Fibroblast of lung (primary cell): Measurements from ENCODE around the gene PPP1R12A. TPM values are rescaled to one million over a fixed set of nuclear protein-coding genes. Genes with fewer than 3 reads are reported as not detected.
A peak's percentile ranks its signal among the peaks of the same experiment; 100 is the strongest.

Source experiments
- DNase-seq, 2 donors: peaks; one replicate each; pipeline versions ENCODE4 v3.0.0 to v3.0.0-alpha.2; 2010; ENCODE audit warnings: low read depth in 2 of 2
- H2AFZ ChIP-seq: 2 replicates; pipeline ENCODE4 v1.5.1; 2012; ENCODE audit warnings: low read length, control low read depth, inconsistent platforms
- H3K27ac ChIP-seq: 2 replicates; pipeline ENCODE4 v1.5.1; 2011; ENCODE audit warnings: low read length, control low read depth; ENCODE audit not compliant: insufficient read depth
- H3K27me3 ChIP-seq: 2 replicates; pipeline ENCODE4 v1.5.1; 2011; ENCODE audit warnings: mild to moderate bottlenecking, low read length; ENCODE audit not compliant: control insufficient read depth, insufficient read depth
- H3K36me3 ChIP-seq: 2 replicates; pipeline ENCODE4 v1.5.1; 2011; ENCODE audit warnings: low read length; ENCODE audit not compliant: control insufficient read depth, insufficient read depth
- H3K4me1 ChIP-seq: 2 replicates; pipeline ENCODE4 v1.5.1; 2011; ENCODE audit warnings: low read length; ENCODE audit not compliant: control insufficient read depth, insufficient read depth; ENCODE audit errors: extremely low read depth
- H3K4me2 ChIP-seq: 2 replicates; pipeline ENCODE4 v1.5.1; 2011; ENCODE audit warnings: low read length, control low read depth; ENCODE audit not compliant: insufficient read depth; ENCODE audit errors: extremely low read depth
- H3K4me3 ChIP-seq, 4 experiments: fragments of 200-600 bp in 1 of 4; sonication (generic) in 1 of 4; replicated peaks in 1 of 4; 2 replicates each; pipeline ENCODE4 v1.5.1; 2011 to 2016; ENCODE audit warnings: low read length in 4 of 4, low read depth in 3 of 4, mild to moderate bottlenecking in 3 of 4, control low read depth in 2 of 4, inconsistent platforms in 1 of 4, mixed read lengths in 1 of 4; ENCODE audit not compliant: insufficient read depth in 1 of 4; ENCODE audit errors: control extremely low read depth in 1 of 4
- H3K79me2 ChIP-seq: 2 replicates; pipeline ENCODE4 v1.5.1; 2012; ENCODE audit warnings: mild to moderate bottlenecking, low read length, inconsistent platforms; ENCODE audit not compliant: control insufficient read depth, insufficient read depth
- H3K9ac ChIP-seq: 2 replicates; pipeline ENCODE4 v1.5.1; 2011; ENCODE audit warnings: mild to moderate bottlenecking, low read length, control low read depth; ENCODE audit not compliant: insufficient read depth
- H3K9me3 ChIP-seq: 2 replicates; pipeline ENCODE4 v1.5.1; 2012; ENCODE audit warnings: low read depth, low read length; ENCODE audit not compliant: control insufficient read depth, insufficient read depth
- H4K20me1 ChIP-seq: 2 replicates; pipeline ENCODE4 v1.5.1; 2011; ENCODE audit warnings: low read length; ENCODE audit not compliant: control insufficient read depth, insufficient read depth; ENCODE audit errors: extremely low read depth
- CTCF ChIP-seq, 2 donors: IDR thresholded peaks in 1 of 2; conservative IDR thresholded peaks in 1 of 2; 1 replicate in 1 of 2; 2 replicates in 1 of 2; pipeline ENCODE4 v1.5.1; 2011 to 2012; ENCODE audit warnings: low read length in 2 of 2, control low read depth in 1 of 2, inconsistent platforms in 1 of 2, low read depth in 1 of 2, mild to moderate bottlenecking in 1 of 2
- EZH2 ChIP-seq: IDR thresholded peaks from 2 replicates; pipeline ENCODE4 v1.5.1; 2012; ENCODE audit warnings: low read length, control low read depth, mild to moderate bottlenecking; ENCODE audit errors: missing control alignments
- polyA plus RNA-seq, 2 donors: library from polyadenylated mRNA; depleted of rRNA in 1 of 2; stranded (reverse) in 1 of 2; unstranded in 1 of 2; fragments of >200 nt; gene quantifications; 2 replicates each; pipeline ENCODE4 v1.2.1, GENCODE V29; 2011 to 2012; ENCODE audit warnings: missing spikeins in 1 of 2
- total RNA-seq: library from RNA; depleted of rRNA; stranded (reverse); fragments of >200 nt; gene quantifications from 2 replicates; pipeline ENCODE4 v1.2.1, GENCODE V29; 2014

PPP1R12A gene
- total and polyA plus RNA-seq, 2 donors (not counting 1 experiment from before 2014, with no cell fraction given), result 94.9 to 139 TPM

DNA sequence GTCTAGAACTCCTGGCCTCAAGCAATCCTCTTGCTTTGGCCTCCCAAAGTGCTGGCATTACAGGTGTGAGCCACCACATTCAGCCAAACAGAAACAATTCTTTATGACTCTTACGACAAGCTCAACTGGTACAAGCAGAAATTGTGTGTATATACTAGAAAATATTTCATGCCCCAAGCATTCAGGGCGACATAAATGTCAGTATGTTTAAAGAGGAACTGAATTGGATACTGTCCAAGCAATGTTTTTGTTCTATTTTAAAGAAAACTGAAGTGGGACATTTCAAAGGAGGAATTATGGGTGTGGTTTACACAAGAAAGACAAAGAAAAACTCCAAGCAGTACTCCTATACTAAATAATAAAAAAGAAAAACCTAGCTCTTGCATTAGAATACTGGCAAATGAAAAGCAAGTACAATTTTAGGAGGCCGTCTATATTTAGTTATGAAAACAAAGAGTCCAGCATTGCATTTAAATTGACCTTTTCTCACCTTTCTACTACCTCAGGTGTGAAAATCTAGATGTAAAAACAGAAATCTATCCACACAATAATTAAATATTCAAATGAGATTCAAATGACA, 48.9 kb downstream of the PPP1R12A start:
- TF ChIP-seq CTCF (conservative IDR thresholded peaks at IDR 0.05 in 1 of 2, IDR thresholded peaks at IDR 0.05 in 1 of 2; ENCODE audit: low read depth in 1 of 2, low read length in 2 of 2) (no peak), EZH2 (no peak)
- no peak overlapping the region for H3K9ac ChIP-seq
- H3K36me3 ChIP-seq, result no peaks in the 10 kb centered on the region
- peak in 1 of 2 donors; percentile 20 for DNase-seq
- no peaks in the 10 kb centered on the region for H3K9me3 ChIP-seq
- no peak overlapping the region for H3K27ac ChIP-seq
- peaks cover 94% of the 10 kb centered on the region for H3K79me2 ChIP-seq
- no peak overlapping the region for H3K4me3 ChIP-seq
- peaks cover 2% of the 10 kb centered on the region for H3K4me1 ChIP-seq
- H2AFZ ChIP-seq, result no peak overlapping the region
- peaks cover 2% of the 10 kb centered on the region for H4K20me1 ChIP-seq
- no peak overlapping the region for H3K4me2 ChIP-seq
- no peaks in the 10 kb centered on the region for H3K27me3 ChIP-seq

GRCh38 chr12:79884401-79885006, 50.4 kb downstream of the PPP1R12A start:
- Histone ChIP-seq H3K27ac (no peak overlapping the region), H3K79me2 (peaks cover 90% of the 10 kb centered on the region), H3K4me1 (peaks cover 2% of the 10 kb centered on the region), H4K20me1 (peaks cover 2% of the 10 kb centered on the region), H3K9me3 (no peaks in the 10 kb centered on the region), H3K36me3 (no peaks in the 10 kb centered on the region), H3K4me3 (no peak overlapping the region), H3K4me2 (no peak overlapping the region), H2AFZ (no peak overlapping the region), H3K27me3 (no peaks in the 10 kb centered on the region), H3K9ac (no peak overlapping the region)
- peak in 1 of 2 donors; percentile 31 for DNase-seq
- TF ChIP-seq EZH2 (no peak), CTCF (conservative IDR thresholded peaks at IDR 0.05 in 1 of 2, IDR thresholded peaks at IDR 0.05 in 1 of 2; ENCODE audit: low read depth in 1 of 2, low read length in 2 of 2) (no peak)

DNA sequence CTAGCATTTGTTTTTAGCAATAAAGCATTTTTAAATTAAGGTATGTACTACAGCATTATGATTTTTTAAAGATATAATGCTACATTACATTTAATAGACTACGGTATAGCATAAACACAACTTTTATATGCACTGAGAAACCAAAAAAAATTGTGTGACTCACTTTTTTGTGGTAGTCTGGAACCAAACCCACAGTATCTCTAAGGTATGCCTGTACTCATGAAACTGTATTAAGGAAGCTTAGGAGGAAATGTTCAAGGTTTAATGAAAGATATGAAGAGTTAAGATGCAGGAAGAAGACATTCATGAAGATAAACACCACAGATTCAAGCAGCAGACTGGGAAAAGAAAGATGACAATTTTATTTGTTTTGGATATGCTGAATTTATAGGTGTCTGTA, 51.7 kb downstream of the PPP1R12A start:
- H3K4me2 ChIP-seq, result no peak overlapping the region
- TF ChIP-seq CTCF (conservative IDR thresholded peaks at IDR 0.05 in 1 of 2, IDR thresholded peaks at IDR 0.05 in 1 of 2; ENCODE audit: low read depth in 1 of 2, low read length in 2 of 2) (no peak), EZH2 (no peak)
- H3K9ac ChIP-seq, result no peak overlapping the region
- peaks cover 87% of the 10 kb centered on the region for H3K79me2 ChIP-seq
- peaks cover 2% of the 10 kb centered on the region for H4K20me1 ChIP-seq
- H3K27me3 ChIP-seq, result no peaks in the 10 kb centered on the region
- H2AFZ ChIP-seq, result no peak overlapping the region
- H3K9me3 ChIP-seq, result no peaks in the 10 kb centered on the region
- H3K4me3 ChIP-seq, result no peak overlapping the region
- peaks cover 2% of the 10 kb centered on the region for H3K4me1 ChIP-seq
- H3K27ac ChIP-seq, result no peak overlapping the region
- no peaks in the 10 kb centered on the region for H3K36me3 ChIP-seq
- peak in 1 of 2 donors; percentile 78 for DNase-seq
